Measurements from ENCODE around the gene ECI1. TPM values are rescaled to one million over a fixed set of nuclear protein-coding genes. Genes with fewer than 3 reads are reported as not detected.
"Not testable (repeated sequence)": the region's sequence is repeated elsewhere in the genome, so short reads cannot be mapped to it uniquely, and the experiment has no call there.

ECI1 gene
- total RNA-seq, 1 donor from 2014 or later: 40.4 TPM

DNA sequence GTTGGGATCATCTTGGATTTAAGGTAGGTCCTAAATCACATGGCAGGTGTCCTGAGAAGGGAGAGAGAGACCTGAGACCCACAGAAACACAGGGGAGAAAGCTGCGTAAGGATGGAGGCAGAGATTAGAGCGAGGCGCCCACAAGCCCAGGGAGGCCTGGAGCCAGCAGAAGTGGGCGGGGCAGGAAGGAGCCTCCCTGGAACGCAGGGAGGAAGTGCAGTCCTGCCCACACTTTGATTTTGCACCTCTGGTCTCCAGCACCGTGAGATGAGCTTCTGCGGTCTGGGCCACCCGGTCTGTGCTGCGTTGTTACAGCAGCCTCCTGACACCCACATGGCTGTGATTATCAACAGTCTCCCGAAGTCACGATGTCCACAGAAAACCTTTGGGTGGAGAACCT, 8.8 kb downstream of the ECI1 start:
- DNase-seq (ENCODE audit: low spot score): no peak
- Mint-ChIP-seq H3K27me3 (ENCODE audit: low read depth) (no peaks in the 10 kb centered on the region), H3K9me3 (no peaks in the 10 kb centered on the region), H3K27ac (no peak overlapping the region), H3K4me3 (ENCODE audit: low read depth) (no peak overlapping the region), H3K4me1 (ENCODE audit: low read depth) (no peaks in the 10 kb centered on the region), H3K36me3 (ENCODE audit: low read depth) (peaks cover 15% of the 10 kb centered on the region)
- intact Hi-C loops (cut with micrococcal nuclease): no loop called here

DNA sequence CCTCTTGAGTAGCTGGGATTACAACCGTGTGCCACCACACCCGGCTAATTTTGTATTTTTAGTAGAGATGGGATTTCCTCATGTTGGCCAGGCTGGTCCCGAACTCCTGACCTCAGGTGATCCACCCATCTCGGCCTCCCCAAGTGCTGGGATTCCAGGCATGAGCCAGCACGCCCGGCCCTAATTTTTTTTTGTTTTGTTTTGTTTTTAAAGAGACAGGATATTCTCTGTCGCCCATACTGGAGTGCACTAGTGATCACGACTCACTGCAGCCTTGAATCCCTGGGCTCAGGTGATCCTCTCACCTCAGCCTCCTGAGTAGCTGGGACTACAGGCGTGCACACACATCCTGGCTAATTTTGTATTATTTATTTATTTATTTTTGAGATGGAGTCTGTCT, 11.1 kb downstream of the ECI1 start:
- H3K9me3 Mint-ChIP-seq; intact Hi-C loops (cut with micrococcal nuclease); H3K27me3 Mint-ChIP-seq (ENCODE audit: low read depth); H3K27ac Mint-ChIP-seq; H3K4me1 Mint-ChIP-seq (ENCODE audit: low read depth); DNase-seq (ENCODE audit: low spot score); H3K4me3 Mint-ChIP-seq (ENCODE audit: low read depth): not testable (repeated sequence)
- peaks cover 10% of the 10 kb centered on the region for H3K36me3 Mint-ChIP-seq (ENCODE audit: low read depth)

DNA sequence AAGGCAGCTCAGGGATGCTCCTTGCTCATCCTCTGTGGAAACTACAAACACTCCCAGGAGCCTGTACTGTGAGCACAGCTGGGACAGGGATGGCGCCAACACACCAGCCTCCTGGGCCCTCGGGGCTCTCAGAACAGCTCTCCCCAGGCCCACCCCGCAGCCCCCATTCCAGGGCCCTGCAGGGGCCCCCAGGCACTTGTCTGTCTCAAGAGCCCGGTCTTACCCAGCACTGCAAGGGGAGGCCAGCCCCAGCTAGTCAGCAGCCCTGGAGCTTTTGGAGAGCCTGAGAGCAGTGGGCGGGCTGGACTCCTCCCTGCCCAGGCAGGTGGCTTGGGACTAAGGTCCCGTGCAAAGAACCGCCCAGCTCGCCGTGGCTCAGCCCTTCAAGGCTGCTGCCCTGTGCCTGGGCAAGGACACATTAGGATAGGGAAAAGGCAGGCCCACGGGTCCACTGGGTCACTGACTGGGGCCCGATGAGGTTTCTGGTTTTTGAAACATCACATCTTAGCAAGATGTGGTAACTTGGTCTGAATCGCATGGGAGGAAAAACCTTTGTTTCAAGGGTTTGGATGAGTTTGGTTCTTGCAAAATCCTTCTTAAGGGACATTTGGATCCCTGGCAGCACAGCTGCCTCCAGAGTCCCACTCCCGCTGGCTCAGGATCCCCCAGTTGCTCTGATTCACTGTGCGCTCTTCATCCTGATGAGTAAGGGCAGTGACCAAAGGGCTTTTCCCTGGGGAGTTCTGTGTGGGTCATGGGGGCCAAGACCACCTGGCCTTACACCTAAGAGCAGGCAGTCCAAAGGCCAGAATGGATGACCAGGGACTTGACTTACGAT, 12.3 kb downstream of the ECI1 start:
- Mint-ChIP-seq H3K4me1 (ENCODE audit: low read depth) (no peaks in the 10 kb centered on the region), H3K27me3 (ENCODE audit: low read depth) (no peaks in the 10 kb centered on the region), H3K27ac (no peak overlapping the region), H3K36me3 (ENCODE audit: low read depth) (peaks cover 15% of the 10 kb centered on the region), H3K4me3 (ENCODE audit: low read depth) (no peak overlapping the region), H3K9me3 (no peaks in the 10 kb centered on the region)
- intact Hi-C loops (cut with micrococcal nuclease): no loop called here
- no peak for DNase-seq (ENCODE audit: low spot score)

DNA sequence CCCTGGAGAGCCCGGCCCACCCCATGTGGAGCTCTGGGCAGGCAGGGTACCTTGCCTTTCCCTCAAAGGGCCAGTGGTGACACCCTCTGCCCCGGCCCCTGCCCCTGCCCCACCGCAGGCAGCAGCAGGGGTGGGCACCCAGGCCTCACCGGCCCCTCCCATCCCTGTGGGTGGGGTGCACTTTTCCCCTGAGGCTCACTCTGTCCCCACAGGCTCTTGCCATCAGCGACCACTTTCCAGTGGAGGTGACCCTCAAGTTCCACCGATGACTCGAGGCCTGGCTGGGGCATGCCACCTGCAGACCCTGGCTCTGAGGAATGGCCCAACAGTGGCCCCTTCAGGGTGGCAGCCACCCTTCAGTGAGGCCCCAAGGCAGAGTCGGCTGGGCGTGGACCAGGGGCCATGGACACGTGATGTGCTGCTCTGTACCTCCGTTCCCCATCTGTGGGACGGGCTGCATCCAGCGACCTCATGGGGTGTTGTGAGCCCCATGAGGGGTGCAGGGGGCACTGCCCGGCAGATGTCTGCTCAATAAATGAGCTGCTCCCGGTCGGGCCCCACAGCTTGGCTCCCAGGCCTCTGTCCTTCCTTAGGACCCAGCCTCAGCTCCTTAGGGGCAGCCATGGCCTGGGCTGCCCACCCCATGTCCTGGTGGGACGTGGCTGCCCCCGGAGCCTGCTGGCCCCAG, 13.1 kb downstream of the ECI1 start:
- no peaks in the 10 kb centered on the region for H3K27me3 Mint-ChIP-seq (ENCODE audit: low read depth)
- no peak overlapping the region for H3K4me3 Mint-ChIP-seq (ENCODE audit: low read depth)
- H3K36me3 Mint-ChIP-seq (ENCODE audit: low read depth): peaks cover 15% of the 10 kb centered on the region
- no peak for DNase-seq (ENCODE audit: low spot score)
- no peaks in the 10 kb centered on the region for H3K9me3 Mint-ChIP-seq
- H3K4me1 Mint-ChIP-seq (ENCODE audit: low read depth): no peaks in the 10 kb centered on the region
- H3K27ac Mint-ChIP-seq: no peak overlapping the region
- intact Hi-C loops (cut with micrococcal nuclease): no loop called here

DNA sequence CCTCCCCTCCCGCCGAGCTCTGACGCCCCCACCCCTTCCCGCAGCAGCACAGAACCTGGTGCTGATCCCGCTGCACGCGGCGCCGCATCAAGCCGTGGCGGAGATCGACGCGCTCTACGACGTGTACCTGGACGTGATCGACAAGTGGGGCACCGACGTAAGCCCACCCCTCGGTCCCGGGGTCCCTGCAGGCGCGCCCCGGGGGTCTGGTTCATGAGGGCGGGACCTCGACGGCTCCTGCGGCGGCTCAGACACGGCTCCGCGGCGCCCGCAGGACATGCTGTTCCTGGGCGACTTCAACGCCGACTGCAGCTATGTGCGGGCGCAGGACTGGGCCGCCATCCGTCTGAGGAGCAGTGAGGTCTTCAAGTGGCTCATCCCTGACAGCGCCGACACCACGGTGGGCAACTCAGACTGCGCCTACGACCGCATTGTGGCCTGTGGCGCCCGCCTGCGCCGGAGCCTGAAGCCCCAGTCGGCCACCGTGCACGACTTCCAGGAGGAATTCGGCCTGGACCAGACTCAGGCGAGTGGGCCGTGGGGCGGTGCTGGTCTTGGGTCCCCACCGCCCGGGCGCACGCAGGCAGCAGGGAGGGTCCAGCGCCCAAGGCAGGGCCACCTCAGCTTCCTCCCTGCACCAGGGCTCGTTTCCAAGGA, 13.8 kb downstream of the ECI1 start:
- H3K4me3 Mint-ChIP-seq (ENCODE audit: low read depth): no peak overlapping the region
- no peaks in the 10 kb centered on the region for H3K4me1 Mint-ChIP-seq (ENCODE audit: low read depth)
- peaks cover 15% of the 10 kb centered on the region for H3K36me3 Mint-ChIP-seq (ENCODE audit: low read depth)

DNA sequence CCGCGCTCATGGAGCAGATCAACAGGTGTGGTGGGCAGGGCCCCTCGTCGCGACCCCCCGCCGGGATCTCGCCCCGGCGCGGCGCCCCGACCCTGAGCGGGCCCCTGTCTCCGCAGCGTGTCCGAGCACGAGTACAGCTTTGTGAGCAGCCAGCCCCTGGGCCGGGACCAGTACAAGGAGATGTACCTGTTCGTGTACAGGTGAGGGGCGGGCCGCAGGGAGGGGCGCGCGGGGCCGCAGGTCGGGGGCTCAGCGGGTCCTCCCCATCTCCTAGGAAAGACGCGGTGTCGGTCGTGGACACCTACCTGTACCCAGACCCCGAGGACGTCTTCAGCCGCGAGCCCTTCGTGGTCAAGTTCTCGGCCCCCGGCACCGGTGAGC, 14.3 kb downstream of the ECI1 start:
- intact Hi-C loops (cut with micrococcal nuclease): no loop called here
- no peaks in the 10 kb centered on the region for H3K9me3 Mint-ChIP-seq
- peaks cover 11% of the 10 kb centered on the region for H3K36me3 Mint-ChIP-seq (ENCODE audit: low read depth)
- DNase-seq (ENCODE audit: low spot score): no peak
- H3K4me1 Mint-ChIP-seq (ENCODE audit: low read depth): no peaks in the 10 kb centered on the region
- no peak overlapping the region for H3K4me3 Mint-ChIP-seq (ENCODE audit: low read depth)
- no peak overlapping the region for H3K27ac Mint-ChIP-seq
- no peaks in the 10 kb centered on the region for H3K27me3 Mint-ChIP-seq (ENCODE audit: low read depth)

More for the DNA sequence above, 13.8 kb downstream of the ECI1 start:
- no peaks in the 10 kb centered on the region for H3K27me3 Mint-ChIP-seq (ENCODE audit: low read depth)
- H3K9me3 Mint-ChIP-seq: no peaks in the 10 kb centered on the region
- H3K27ac Mint-ChIP-seq: no peak overlapping the region
- intact Hi-C loops (cut with micrococcal nuclease): no loop called here
- no peak for DNase-seq (ENCODE audit: low spot score)

DNA sequence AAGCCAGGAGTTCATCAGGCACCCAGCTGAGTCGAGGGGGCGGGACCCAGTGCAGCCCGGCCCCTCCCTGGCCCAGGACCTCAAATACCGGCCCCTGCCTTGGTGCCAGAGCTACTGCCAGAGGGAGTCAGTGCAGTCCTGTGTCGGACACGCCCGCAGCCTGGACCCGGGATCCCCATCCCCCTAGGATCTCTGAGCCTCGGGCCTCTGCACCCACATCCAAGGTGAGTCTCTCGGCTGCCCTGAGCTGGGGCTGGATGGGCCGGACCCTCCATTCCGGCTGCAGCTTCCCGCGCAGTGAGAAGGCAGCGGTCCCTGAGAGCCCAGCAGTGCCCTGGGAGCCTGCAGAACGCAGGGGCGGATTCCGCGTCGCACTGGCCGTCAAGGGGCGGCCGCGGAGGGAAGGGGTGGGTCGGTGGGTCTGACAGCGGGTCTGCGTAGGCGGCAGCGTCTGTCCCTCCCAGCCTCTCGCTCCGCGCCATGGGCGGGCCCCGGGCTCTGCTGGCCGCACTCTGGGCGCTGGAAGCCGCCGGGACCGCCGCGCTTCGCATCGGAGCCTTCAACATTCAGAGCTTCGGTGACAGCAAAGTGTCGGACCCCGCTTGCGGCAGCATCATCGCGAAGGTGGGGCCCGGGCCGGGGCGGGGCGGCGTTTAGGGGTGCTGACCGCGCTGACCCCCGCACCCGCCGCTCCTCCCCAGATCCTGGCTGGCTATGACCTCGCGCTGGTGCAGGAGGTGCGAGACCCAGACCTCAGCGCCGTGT, 14.9 kb downstream of the ECI1 start, which contains the start of gene DNASE1L2:
Gene DNASE1L2, plus strand, starts transcription at position 108 of the 765 bp plus-strand sequence. Its CDS starts 373 bp downstream, at position 481.
- intact Hi-C loops (cut with micrococcal nuclease): no loop called here
- Mint-ChIP-seq H3K36me3 (ENCODE audit: low read depth) (peaks cover 11% of the 10 kb centered on the region), H3K27ac (no peak within 1 kb of the TSS), H3K9me3 (no peaks in the 10 kb centered on the region), H3K27me3 (ENCODE audit: low read depth) (no peaks in the 10 kb centered on the region), H3K4me1 (ENCODE audit: low read depth) (no peaks in the 10 kb centered on the region), H3K4me3 (ENCODE audit: low read depth) (no peak within 1 kb of the TSS)
- no peak for DNase-seq (ENCODE audit: low spot score)

DNA sequence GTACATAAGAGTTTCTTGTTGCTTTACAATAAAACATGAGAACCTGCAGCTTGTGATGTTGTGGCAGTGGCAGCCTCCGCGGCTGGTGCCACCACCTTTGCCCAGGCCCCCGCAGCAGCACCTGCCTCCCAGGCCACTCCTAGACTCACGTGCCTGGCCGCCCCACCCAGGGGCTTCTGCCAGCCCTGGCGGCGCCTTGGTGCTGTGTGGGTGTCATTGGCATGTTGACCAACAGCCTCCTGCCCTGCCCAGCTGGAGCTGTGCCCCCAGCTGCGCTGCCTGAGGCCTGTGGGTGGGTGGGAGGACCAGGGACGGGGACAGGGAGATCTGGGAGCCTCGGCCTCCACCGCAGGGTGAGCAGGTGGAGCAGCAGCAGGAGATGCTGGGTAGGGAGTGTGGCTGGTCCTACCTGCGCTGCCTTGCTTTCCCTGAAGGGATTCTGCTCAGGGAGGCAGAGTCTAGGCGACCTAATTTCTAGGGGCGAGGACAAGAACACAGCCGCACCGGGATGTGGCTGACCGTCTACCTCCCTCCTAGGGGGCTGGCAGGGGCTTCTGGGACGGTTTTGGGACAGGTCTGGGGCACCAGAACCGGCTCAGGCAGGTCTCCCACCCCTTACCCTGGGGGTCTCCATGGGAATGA, 15.6 kb downstream of the ECI1 start:
- no peak overlapping the region for H3K27ac Mint-ChIP-seq
- no peaks in the 10 kb centered on the region for H3K27me3 Mint-ChIP-seq (ENCODE audit: low read depth)
- H3K4me3 Mint-ChIP-seq (ENCODE audit: low read depth): no peak overlapping the region
- intact Hi-C loops (cut with micrococcal nuclease): no loop called here
- peaks cover 11% of the 10 kb centered on the region for H3K36me3 Mint-ChIP-seq (ENCODE audit: low read depth)
- no peaks in the 10 kb centered on the region for H3K4me1 Mint-ChIP-seq (ENCODE audit: low read depth)
- H3K9me3 Mint-ChIP-seq: no peaks in the 10 kb centered on the region
- DNase-seq (ENCODE audit: low spot score): no peak

DNA sequence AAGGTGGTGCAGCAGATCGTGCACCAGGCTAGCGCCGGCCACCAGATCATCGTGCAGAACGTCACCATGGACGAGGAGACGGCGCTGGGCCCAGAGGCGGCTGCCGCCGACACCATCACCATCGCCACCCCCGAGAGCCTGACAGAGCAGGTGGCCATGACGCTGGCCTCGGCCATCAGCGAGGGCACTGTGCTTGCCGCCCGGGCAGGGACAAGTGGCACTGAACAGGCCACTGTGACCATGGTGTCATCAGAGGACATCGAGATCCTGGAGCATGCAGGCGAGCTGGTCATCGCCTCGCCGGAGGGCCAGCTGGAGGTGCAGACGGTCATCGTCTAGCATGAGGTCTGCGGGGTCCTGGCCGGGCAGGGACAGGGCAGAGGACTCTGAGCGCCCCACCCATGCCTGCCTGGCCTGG, 16.1 kb downstream of the ECI1 start:
- Mint-ChIP-seq H3K36me3 (ENCODE audit: low read depth) (peaks cover 12% of the 10 kb centered on the region), H3K27me3 (ENCODE audit: low read depth) (no peaks in the 10 kb centered on the region), H3K27ac (no peak overlapping the region), H3K4me1 (ENCODE audit: low read depth) (no peaks in the 10 kb centered on the region), H3K4me3 (ENCODE audit: low read depth) (no peak overlapping the region), H3K9me3 (no peaks in the 10 kb centered on the region)
- DNase-seq (ENCODE audit: low spot score): no peak
- intact Hi-C loops (cut with micrococcal nuclease): no loop called here

DNA sequence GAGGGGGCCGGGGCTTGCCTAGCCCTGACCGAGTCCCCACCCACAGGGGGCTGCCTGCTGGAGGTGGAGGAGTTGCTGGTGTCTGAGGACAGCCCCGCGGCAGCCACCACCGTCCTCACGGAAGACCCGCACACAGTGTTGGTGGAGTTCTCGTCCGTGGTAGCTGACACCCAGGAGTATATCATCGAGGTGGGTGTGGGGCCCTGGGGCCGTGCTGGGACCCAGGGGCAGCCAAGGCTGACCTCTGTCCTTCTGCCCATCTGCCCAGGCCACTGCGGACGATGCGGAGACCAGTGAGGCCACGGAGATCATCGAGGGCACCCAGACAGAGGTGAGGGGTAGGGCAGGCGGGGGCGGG, 16.6 kb downstream of the ECI1 start:
- H3K27me3 Mint-ChIP-seq (ENCODE audit: low read depth): no peaks in the 10 kb centered on the region
- no peak overlapping the region for H3K27ac Mint-ChIP-seq
- H3K9me3 Mint-ChIP-seq: no peaks in the 10 kb centered on the region
- H3K36me3 Mint-ChIP-seq (ENCODE audit: low read depth): peaks cover 16% of the 10 kb centered on the region
- no peak overlapping the region for H3K4me3 Mint-ChIP-seq (ENCODE audit: low read depth)
- no peak for DNase-seq (ENCODE audit: low spot score)
- intact Hi-C loops (cut with micrococcal nuclease): no loop called here
- H3K4me1 Mint-ChIP-seq (ENCODE audit: low read depth): no peaks in the 10 kb centered on the region

DNA sequence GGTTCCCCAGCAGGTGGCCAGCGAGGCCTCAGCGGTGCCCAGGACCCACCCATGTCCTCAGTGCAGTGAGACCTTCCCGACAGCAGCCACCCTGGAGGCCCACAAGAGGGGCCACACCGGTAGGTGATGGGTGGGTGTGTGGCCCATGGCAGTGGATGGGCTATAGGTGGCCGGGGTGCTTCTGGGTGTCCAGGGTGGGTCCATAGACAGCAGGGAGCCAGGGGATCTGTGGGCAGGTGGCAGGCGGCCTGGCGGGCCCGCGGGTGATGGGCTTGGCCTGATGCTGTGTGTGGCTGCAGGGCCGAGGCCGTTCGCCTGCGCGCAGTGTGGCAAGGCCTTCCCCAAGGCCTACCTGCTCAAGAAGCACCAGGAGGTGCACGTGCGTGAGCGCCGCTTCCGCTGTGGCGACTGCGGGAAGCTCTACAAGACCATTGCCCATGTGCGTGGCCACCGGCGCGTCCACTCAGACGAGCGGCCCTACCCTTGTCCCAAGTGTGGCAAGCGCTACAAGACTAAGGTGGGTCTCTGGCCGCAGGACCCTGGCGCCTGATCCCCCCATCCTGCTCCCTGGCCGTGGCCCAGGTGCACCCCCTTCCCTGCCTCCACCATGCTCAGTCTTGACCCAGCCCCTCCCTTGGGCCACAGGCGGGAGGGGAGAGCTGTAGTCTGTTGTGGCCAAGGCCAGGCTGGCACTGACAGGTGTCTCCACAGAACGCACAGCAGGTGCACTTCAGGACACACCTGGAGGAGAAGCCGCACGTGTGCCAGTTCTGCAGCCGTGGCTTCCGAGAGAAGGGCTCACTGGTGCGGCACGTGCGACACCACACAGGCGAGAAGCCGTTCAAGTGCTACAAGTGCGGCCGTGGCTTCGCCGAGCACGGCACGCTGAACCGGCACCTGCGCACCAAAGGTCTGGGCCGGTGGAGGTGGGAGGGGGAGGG, 17.2 kb downstream of the ECI1 start:
- Mint-ChIP-seq H3K36me3 (ENCODE audit: low read depth) (peaks cover 18% of the 10 kb centered on the region), H3K9me3 (no peaks in the 10 kb centered on the region), H3K27ac (no peak overlapping the region), H3K4me1 (ENCODE audit: low read depth) (no peaks in the 10 kb centered on the region), H3K27me3 (ENCODE audit: low read depth) (no peaks in the 10 kb centered on the region), H3K4me3 (ENCODE audit: low read depth) (no peak overlapping the region)
- DNase-seq (ENCODE audit: low spot score): no peak
- intact Hi-C loops (cut with micrococcal nuclease): no loop called here
